WERI-Rb-1 (cell line): ENCODE measurements around the gene CDH23.

Experiments used
- DNase-seq: peaks from one replicate; pipeline ENCODE4 v3.0.0-alpha.2; 2020
- H3K27ac ChIP-seq: fragments of 250-450 bp; sonication (Bioruptor Pico); 2 replicates; pipeline ENCODE4 v1.5.1; 2020; ENCODE audit warnings: mild to moderate bottlenecking, moderate library complexity
- H3K27me3 ChIP-seq: fragments of 250-450 bp; sonication (Bioruptor Pico); 2 replicates; pipeline ENCODE4 v1.5.1; 2021; ENCODE audit warnings: mild to moderate bottlenecking, low read depth, moderate library complexity; ENCODE audit not compliant: insufficient read depth, severe bottlenecking
- H3K36me3 ChIP-seq: fragments of 250-450 bp; sonication (Bioruptor Pico); 2 replicates; pipeline ENCODE4 v1.5.1; 2020; ENCODE audit warnings: mild to moderate bottlenecking, moderate library complexity
- H3K4me3 ChIP-seq: 2 replicates; pipeline ENCODE4 v1.5.1; 2011; ENCODE audit warnings: low read depth, mild to moderate bottlenecking, control low read depth, low read length
- H3K9me3 ChIP-seq: fragments of 250-450 bp; sonication (Bioruptor Pico); 2 replicates; pipeline ENCODE4 v1.5.1; 2021; ENCODE audit warnings: mild to moderate bottlenecking, moderate library complexity; ENCODE audit not compliant: severe bottlenecking
- TF ChIP-seq, protein P1 (sequence below): IDR thresholded peaks from 2 replicates; pipeline ENCODE4 v1.5.1; 2011; ENCODE audit warnings: low read depth, mild to moderate bottlenecking, control low read depth, inconsistent platforms, low read length

Gene CDH23

DNA sequence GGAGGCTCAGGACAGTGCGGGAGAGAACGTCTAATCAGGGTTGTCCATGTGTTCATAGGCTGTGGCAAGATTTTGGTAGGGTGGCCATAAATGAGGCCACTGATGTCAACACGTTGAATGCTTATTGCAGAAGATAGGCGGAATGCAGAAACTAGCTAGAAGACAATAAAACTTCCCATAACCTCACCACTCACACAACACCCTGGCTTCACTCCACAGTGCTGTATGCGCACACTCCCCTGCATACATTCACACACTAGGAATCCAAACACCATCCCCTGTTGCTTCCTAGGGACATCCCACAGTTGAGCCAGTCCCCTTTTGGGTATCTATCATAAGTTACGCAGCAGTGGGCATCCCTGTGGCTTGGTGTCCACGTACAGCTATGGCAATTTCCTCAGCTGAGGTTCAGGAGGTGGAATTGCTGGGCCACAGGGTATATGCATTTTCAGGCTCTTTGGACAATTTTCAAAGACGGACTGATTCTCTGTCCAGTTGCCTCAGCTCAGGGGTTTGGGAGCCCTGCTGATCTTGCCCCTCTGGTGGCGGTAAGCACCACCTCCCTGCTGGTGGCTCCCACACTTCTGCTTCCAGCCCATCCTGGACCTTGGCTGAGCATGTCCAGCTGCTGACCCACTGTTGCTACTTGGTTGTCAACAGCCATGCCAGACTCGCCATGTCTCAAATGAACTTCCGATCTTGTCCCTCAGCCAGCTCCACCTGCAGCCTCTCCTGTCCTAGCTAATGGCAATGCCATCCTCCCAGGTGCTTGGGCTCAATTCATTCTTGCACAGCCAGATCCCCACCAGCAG is 36.4 kb downstream of the CDH23 start:
- Histone ChIP-seq H3K27me3 (no peaks in the 10 kb centered on the region), H3K36me3 (peaks cover 32% of the 10 kb centered on the region), H3K9me3 (no peaks in the 10 kb centered on the region), H3K4me3 (no peak overlapping the region), H3K27ac (no peak overlapping the region)
- no peak for DNase-seq
- TF ChIP-seq, protein P1, sequence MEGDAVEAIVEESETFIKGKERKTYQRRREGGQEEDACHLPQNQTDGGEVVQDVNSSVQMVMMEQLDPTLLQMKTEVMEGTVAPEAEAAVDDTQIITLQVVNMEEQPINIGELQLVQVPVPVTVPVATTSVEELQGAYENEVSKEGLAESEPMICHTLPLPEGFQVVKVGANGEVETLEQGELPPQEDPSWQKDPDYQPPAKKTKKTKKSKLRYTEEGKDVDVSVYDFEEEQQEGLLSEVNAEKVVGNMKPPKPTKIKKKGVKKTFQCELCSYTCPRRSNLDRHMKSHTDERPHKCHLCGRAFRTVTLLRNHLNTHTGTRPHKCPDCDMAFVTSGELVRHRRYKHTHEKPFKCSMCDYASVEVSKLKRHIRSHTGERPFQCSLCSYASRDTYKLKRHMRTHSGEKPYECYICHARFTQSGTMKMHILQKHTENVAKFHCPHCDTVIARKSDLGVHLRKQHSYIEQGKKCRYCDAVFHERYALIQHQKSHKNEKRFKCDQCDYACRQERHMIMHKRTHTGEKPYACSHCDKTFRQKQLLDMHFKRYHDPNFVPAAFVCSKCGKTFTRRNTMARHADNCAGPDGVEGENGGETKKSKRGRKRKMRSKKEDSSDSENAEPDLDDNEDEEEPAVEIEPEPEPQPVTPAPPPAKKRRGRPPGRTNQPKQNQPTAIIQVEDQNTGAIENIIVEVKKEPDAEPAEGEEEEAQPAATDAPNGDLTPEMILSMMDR, result no peak

DNA sequence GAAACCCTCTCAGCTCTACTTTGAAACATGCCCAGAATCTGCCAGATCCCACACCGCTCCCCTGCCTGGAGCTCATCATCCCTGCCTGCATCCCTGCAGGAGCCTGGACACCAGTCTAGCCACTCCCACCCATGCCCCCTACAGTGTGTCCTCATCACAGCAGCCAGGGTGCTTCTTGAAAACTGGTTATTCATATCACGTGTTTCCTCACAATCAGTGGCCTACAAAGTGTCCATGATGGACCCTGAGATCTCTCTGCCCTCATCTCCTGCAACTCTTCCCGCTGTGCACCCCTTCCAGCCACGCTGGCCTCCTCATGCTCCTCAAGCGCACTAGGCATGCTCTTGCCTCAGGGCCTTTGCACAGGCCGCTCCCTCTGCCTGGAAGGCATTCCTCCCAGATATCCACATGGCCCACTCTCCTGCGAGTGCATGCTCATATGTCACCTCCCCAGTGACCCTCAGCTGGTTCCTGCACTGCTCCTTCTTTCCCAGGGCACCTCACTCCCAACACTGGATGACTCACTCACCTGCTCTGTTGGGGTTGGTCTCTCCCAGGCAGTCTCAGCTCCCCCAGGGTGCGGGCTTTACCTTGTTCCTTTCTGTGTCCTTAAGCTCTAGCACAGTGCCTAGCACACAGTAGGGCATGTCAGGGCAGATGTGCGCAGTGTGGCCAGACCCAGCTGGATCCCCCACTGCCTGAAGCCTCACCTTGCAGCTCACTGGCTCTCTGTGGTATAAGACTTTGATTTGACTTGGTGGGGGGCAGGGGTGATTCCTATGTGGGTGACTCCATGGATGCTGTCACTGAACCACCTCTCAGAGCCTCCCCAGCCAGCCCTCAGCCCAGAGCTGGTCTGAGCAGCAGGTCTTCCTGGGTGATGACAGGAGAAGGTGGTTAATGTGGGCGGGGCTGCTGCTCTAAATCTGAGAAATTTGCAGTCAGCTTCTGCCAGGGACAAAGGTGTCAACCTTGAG is 37.3 kb downstream of the CDH23 start:
- TF ChIP-seq, protein P1, result no peak
- no peak overlapping the region for H3K27ac ChIP-seq
- no peaks in the 10 kb centered on the region for H3K9me3 ChIP-seq
- H3K36me3 ChIP-seq, result peaks cover 33% of the 10 kb centered on the region
- no peak overlapping the region for H3K4me3 ChIP-seq
- no peaks in the 10 kb centered on the region for H3K27me3 ChIP-seq
- no peak for DNase-seq

DNA sequence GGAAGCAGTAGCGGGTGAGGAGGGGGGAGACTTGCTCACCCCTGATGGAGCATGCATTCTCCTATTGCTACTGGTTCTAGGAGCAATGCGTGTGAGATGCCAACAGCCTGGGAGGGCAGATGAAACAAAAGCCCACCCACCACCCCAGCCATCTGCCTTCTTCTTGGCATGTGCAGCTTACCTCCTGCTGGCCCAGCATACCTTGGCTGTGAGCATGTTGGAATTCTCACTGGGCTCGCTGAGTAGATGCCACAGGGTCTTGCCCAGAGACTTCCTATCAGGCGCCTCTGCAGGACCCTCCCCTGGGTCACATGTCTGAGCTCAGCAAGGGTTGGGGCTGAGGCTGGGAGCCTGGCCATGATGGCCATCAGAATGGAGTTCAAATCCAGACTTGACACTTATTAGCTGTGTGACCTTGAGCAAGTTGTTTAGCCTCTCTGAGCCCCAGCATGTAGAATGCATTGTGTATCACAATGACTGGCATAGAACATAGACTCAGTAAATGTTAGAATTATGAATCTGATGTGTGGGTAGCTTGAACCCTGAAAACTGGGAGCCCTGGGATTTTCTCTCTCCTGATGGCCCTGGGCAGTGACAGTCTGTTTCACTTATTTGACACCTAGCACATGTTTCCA is 38.2 kb downstream of the CDH23 start:
- Histone ChIP-seq H3K36me3 (peaks cover 38% of the 10 kb centered on the region), H3K27me3 (no peaks in the 10 kb centered on the region), H3K27ac (no peak overlapping the region), H3K9me3 (no peaks in the 10 kb centered on the region), H3K4me3 (no peak overlapping the region)
- DNase-seq, result no peak
- TF ChIP-seq, protein P1, result no peak

- Histone ChIP-seq H3K36me3 (peaks cover 40% of the 10 kb centered on the region), H3K27ac (no peak overlapping the region), H3K4me3 (no peak overlapping the region), H3K27me3 (no peaks in the 10 kb centered on the region), H3K9me3 (no peaks in the 10 kb centered on the region)
- TF ChIP-seq, protein P1, result no peak
- DNase-seq, result no peak
Observed at GRCh38 chr10:71435571-71436267, 39.0 kb downstream of the CDH23 start.
